Hepatic stellate cell (primary cell): ENCODE results near the gene HBEGF.

Source experiments
- DNase-seq: peaks from one replicate; pipeline ENCODE4 v3.0.0; 2011; ENCODE audit warnings: low spot score

Gene HBEGF, protein sequence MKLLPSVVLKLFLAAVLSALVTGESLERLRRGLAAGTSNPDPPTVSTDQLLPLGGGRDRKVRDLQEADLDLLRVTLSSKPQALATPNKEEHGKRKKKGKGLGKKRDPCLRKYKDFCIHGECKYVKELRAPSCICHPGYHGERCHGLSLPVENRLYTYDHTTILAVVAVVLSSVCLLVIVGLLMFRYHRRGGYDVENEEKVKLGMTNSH

DNA sequence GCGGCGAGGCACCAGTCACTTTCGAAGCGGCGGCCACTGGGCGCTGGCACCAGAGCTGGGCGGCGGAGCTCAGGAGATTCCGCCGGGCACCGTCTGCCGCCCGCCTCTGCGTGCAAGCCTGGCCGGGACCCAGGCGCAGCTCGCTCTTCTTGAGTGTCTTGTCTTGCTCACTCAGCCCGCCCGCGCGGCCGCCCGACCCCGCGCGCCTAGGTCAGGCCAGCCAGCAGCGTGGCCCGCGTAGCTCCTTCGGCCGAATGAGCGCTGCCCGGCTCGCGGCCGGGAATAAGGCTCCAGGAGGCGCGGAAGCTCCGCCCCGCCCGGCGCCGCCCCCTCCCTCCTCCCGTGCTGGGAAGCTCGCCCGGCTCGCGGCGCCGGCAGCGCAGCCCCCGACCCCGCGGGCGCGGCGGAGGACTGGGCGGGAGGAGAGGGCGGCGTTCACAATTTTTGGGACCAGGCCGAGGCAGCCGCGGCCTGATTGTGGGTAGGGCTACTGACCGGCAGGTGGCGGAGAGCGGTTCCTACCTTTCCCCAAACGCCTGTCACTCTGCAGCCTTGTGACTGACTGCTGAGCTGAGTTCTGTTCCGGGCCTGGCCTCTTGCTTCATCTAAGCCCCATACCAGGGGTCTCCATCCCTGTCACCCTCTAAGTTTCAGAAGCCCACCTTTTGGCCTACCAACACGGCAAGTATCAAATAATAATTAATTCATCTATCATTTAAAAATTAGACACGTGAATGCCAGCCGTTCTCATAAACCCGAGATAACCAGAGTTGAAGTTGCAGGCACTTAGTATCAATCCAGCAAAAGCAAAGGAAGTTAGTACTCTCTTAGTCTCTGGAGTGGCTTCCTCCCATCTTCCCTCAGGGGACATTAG, at the start of gene HBEGF:
Gene HBEGF, minus strand, starts transcription at position 256 of the 874 bp plus-strand sequence. CDS start 275 bp downstream, outside the sequence.
- peak; percentile 89 for DNase-seq

DNA sequence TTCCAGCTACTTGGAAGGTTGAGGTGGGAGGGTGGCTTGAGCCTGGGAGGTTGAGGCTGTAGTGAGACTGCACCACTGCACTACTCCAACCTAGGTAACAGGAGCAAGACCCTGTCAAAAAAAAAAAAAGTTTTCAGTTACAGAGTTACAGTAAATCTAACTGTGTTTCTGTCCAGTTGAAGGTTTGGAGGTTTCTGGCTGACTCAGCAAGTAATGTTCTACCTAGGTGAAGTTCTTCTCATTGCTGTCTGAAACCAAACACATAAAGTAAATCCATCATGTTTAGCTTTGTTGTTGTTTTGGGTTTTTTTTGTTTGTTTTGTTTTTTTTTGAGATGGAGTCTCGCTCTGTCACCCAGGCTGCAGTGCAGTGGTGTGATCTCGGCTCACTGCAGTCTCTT, 47.3 kb upstream of the HBEGF start:
- no peak for DNase-seq

DNA sequence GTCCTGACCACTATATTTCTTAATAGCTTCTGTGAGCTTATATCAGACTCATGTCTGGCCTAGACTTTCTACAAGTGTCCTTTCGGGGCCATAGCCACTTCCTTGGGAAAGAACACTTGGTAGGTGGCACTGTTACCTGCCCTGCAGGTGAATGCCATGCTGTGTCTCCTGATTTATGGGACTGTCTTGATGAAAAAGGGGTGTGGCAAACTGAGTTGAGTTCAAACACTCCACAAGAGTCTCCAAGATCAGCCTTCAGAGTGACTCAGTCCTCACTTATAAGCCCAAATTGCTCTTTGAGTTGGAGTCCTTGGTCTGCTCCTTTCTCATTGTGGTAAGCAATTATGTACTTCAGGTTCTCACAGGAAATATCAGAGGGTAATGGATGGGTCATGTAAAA, 45.3 kb upstream of the HBEGF start:
- no peak for DNase-seq

GRCh38 chr5:140391312-140391711, 44.9 kb upstream of the HBEGF start:
- no peak for DNase-seq

DNA sequence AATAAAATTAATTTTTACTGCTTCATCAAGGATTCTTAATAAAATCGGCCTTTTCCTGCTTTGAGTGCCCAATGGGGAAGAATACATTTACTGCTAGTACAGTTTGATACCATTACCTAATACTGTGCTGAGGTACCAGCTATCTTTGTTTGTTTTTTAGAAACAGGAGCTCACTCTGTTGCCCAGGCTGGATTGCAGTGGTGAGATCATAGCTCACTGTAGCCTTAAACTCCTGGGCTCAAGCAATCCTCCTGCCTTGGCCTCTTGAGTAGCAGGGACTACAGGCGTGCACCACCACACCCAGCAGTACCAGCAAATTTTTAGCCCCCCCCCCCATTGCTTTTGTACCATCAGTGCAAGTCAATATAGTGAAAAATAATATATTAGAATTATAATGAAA, 41.6 kb upstream of the HBEGF start:
- DNase-seq, result no peak

GRCh38 chr5:140383300-140383699, 36.9 kb upstream of the HBEGF start:
- no peak for DNase-seq

DNA sequence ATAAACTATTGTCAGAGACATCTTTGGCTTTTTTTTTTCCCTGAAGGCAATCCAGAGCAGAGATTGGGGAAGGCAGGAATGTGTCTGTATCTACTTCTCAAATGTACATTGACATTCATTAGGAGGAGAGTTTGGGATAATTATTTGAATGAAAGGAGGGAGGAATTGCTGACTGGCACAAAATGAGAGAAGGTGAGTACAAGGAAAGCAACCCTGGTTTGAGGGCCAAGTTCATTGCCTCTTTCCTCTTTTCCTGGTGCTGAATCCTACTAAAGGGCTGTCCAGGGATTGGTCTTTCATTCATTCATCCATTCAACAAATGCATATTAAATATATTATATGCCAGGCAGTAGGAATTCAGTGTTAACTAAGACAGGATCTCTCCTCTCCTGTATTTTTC, 36.5 kb upstream of the HBEGF start:
- no peak for DNase-seq

- no peak for DNase-seq
Measured at GRCh38 chr5:140381972-140382371, 35.6 kb upstream of the HBEGF start.

DNA sequence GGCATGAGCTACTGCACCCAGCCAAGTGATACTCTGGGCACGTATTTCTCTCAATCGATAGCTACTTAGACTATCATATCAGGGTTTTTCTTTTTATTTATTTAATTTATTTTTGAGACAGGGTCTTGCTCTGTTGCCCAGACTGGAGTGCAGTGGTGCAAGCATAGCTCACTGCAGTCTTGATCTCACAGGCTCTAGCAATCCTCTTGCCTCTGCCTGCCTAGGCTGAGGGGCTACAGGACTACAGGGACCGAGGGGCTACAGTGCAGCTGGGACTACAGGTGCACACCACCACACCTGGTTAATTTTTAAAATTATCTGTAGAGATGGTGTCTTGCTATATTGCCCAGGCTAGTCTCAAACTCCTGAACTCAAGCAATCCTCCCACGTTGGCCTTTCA, 34.9 kb upstream of the HBEGF start:
- no peak for DNase-seq

DNA sequence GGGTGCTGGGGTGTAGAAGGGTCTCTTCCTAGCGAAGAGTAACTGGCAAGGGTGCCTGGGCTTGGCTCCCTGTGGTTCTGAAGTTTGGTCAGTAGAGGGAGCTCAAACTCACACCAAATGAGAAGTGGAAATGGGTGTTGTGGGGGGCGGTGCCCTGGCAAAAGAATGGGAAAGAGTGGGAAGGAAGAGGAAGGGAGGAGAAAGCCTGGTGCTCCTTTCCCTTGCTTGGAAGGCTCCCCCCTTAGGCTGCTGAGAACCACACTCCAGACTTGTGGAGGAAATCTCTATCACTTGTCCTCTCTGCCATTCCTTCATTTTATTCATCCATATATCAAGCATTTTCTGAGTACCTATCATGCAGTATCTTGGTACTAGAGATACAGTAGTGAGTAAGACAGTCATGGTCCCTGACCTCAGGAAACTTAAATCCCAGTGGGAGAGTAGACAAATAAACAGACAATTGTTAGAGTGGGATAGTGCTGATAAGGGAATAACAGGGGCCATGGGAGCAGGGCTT, 26.6 kb upstream of the HBEGF start:
- DNase-seq, result peak; percentile 69

DNA sequence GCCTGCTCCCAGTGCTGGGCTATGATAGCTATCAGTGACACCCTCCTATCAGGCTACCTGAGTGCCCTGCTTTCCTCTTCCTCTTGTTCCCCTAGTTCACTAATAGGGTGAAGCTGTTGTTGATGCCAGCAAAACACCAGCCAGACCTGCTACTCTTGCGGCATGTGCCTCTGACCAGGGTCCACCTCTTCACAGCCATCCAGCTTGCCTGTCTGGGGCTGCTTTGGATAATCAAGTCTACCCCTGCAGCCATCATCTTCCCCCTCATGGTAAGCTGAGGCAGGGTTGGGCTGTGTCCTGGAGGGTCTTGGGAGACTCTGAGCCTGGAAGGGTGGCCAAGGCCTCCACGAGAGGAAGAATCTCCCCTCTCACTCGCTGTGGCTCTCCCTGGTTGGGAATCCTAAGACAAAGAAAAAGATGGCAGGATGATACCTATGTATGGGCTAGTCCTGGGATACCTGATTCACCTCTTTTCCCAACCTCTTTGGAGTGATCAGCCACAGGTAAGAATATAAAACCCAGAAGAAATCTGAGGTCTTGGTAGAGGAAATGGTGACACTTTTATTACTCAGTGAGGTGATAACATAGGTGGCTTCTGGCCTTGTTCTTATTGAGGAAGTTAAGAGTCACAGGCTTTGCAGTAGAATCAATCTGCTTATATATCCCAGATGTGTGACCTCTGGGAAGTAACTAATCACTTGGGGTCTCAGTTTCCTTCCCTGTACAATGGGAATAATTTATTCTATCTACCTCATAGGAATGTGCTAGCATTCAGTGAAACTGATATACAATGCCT, 25.2 kb upstream of the HBEGF start:
- DNase-seq, result no peak

GRCh38 chr5:140367256-140368013, 21.0 kb upstream of the HBEGF start:
- no peak for DNase-seq

DNA sequence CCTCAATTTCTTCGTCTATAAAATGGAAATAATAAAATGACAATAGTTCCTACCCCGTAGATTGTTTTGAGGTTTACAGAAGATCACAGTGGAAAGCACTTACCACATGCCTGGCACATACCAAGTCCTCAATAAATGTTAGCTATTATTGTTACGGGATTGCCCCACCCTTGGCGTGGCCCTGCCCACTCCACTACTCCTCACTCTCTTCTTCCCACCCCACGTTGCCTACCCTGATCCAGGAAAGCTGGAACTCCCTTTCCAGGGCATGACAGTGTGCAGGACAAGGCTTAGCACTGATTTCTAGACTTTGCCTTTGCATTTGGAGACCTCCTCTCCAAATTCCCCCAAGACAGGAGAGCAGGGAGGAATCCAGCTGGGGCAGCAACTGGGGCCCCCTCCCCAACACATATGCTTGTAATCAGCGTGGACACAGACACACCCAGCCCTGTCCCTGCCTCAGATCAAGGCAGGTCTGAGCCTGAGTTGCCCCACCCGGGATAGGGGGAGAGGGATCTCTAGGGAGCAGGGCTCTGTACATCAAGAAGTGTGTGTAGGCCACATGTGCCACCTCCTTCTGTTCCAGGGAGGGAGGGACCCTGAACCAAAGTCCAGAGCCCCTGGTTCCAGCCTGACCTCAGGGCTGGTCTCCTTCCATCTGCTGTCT, 20.3 kb upstream of the HBEGF start:
- no peak for DNase-seq

- no peak for DNase-seq
Measured at GRCh38 chr5:140365941-140366340, 19.5 kb upstream of the HBEGF start.

GRCh38 chr5:140365282-140365681, 18.9 kb upstream of the HBEGF start:
- DNase-seq, result no peak

- DNase-seq, result no peak
Measured at GRCh38 chr5:140364472-140364765, 18.0 kb upstream of the HBEGF start.

- DNase-seq, result no peak
Measured at GRCh38 chr5:140363631-140364471, 17.4 kb upstream of the HBEGF start.

GRCh38 chr5:140362875-140363630, 16.6 kb upstream of the HBEGF start:
- DNase-seq, result peak; percentile 83

GRCh38 chr5:140362311-140362710, 15.9 kb upstream of the HBEGF start:
- no peak for DNase-seq

- DNase-seq, result no peak
Measured at GRCh38 chr5:140361901-140362300, 15.5 kb upstream of the HBEGF start.
